Stimulated activated CD8-positive, alpha-beta memory T cell treated with anti-CD3 and anti-CD28 coated beads, Interleukin-7, amount 100 ng/mL, for 4 hours (primary cell): ENCODE data around the gene TMEM203.

Experiments
- DNase-seq, 2 donors: peaks; one replicate each; pipeline ENCODE4 v3.0.0-alpha.2; 2020; ENCODE audit warnings: low read depth in 2 of 2

The TMEM203 gene

DNA sequence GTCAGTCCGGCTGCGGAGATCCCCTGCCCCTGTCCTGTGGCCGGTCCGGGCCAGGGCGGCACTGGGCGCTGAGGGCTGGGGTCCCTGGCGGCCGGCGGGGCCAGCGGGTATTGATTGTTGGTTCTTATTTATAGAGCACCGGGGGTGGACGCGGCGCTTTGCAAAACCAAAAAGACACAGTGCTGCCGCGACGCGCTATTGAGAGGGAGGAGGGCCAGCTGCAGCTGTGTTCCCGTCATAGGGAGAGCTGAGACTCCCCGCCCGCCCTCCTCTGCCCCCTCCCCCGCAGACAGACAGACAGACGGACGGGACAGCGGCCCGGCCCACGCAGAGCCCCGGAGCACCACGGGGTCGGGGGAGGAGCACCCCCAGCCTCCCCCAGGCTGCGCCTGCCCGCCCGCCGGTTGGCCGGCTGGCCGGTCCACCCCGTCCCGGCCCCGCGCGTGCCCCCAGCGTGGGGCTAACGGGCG is 38.1 kb downstream of the TMEM203 start:
- no peak for DNase-seq

DNA sequence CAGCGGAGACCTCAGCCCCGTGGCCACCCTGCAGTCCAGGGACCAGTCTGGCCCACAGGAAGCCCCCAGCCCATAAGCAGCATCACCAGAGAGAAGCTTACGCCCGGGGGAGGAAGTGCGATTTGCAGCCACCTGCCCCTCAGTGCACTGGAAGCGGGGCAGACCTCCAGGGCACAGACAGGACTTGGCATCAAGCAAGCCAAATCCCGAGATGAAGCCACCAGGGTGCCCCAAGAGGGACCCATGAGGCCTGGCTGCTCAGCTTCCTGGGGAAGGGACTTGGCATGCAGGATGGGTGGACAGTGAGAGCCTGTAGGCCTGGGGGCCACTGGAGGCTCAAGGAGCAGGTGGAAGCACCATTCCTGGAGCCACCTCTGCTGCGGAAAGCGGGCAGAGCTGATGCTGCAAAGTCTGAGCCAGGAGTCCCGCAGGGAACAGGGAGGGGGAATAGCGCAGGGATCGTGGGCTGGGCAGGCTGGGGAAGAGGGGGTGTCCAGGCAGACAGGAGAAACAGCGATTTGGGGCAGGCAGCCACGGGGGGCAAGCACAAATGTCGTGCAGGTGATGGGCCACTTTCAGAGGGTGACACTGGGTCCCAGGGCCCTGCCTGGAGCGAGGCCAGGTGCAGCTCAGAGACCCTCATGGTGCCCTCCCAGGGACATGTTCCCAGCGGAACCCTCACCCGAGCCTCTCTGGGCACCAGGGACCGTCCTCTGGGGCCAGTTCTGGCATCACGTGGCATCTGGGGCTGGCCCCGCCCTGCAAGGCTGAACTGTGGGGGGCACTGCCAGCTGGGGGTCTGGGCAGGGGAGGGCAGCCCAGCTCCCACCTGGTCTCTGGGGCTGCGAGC is 38.8 kb downstream of the TMEM203 start:
- no peak for DNase-seq

- no peak for DNase-seq
Measured at GRCh38 chr9:137165250-137165836, 40.1 kb downstream of the TMEM203 start.

DNA sequence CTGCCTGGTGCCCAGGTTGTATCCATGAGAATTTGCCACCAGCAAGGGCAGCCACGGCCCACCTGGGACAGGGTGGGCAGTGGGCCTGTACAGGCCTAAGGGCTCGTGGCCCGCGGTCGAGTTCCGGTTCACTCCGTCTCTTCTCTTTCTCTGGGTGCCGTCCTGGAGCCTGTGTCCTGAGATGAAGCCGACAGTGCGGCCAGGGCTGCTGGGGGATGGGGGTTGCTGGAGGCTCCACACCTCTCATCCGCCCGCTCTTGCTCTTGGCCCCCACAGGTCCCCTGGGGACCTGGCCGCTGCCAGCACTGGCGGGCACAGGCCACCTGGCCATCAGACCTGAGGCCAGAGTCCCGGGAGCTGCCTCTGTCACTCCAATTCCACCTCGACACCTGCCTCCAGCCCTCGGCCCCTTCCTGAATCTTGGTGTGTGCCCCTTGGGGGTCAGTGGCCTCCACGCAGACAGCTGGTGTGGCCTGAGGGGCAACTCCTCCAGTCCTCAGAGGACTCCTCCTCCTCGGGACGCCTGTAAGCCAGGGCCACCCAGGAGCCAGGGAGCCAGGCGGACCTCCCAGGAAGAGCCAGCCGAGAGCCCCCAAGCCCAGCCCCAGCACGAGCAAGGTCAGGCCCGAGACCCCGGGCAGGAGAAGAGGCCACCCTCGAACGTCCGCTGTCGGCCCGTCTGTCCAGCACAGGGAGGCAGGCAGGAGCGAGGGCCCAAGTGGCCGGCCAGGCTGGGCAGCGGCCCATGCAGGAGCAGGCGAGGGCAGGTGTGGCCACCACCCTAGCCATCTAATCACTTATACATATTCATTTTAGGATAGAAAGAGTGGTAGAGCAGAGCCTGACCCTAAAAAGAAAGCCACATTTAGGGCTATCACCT is 40.8 kb downstream of the TMEM203 start:
- no peak for DNase-seq

GRCh38 chr9:137163805-137164204 is 41.6 kb downstream of the TMEM203 start:
- DNase-seq, result no peak

DNA sequence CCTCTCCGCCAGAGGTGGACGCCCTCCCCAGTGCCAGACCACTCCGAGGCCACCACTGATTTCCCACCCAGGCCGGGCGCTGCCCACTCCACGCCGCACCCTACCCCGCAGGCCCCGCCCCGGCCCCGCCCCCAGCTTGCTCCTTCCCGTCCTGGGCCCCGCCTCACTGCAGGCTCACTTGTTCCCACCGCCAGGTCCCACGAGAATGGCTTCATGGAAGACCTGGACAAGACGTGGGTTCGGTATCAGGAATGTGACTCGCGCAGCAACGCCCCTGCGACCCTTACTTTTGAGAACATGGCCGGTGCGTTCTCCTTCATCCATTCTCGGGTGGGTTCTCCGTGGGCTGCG is 42.1 kb downstream of the TMEM203 start:
- DNase-seq, result no peak

GRCh38 chr9:137162505-137163364 is 42.7 kb downstream of the TMEM203 start:
- no peak for DNase-seq

DNA sequence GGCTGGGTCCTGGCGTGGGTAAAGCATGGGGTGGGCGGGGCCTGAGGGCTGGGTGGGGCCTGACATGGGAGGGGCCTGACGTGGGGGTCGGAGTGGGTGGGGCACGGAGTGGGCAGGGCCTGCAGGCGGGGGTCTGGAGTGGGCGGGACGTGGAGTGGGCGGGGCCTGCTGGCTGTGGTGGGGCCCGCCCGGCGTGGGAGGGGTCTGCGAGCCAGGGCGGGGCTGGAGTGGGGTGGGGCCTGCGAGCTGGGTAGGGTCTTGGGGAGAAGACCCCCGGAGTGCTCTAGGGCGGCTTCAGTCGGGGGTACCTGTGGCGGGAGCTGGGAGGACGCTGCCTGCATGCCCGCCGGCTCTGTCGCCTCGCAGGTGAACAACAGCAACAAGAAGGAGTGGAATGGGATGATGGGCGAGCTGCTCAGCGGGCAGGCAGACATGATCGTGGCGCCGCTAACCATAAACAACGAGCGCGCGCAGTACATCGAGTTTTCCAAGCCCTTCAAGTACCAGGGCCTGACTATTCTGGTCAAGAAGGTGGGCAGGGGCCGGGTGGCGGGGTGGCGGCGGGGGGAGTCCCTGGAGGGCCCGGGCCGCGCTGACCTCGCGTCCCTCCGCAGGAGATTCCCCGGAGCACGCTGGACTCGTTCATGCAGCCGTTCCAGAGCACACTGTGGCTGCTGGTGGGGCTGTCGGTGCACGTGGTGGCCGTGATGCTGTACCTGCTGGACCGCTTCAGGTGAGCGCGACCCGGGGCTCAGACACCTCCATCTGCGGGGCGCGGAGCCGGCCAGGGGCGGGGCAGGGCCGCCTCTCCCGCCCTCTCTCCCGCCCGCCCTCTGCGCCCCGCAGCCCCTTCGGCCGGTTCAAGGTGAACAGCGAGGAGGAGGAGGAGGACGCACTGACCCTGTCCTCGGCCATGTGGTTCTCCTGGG is 43.6 kb downstream of the TMEM203 start:
- no peak for DNase-seq

- no peak for DNase-seq
Measured at GRCh38 chr9:137160716-137161557, 44.5 kb downstream of the TMEM203 start.

GRCh38 chr9:137160054-137160425 is 45.4 kb downstream of the TMEM203 start:
- no peak for DNase-seq

DNA sequence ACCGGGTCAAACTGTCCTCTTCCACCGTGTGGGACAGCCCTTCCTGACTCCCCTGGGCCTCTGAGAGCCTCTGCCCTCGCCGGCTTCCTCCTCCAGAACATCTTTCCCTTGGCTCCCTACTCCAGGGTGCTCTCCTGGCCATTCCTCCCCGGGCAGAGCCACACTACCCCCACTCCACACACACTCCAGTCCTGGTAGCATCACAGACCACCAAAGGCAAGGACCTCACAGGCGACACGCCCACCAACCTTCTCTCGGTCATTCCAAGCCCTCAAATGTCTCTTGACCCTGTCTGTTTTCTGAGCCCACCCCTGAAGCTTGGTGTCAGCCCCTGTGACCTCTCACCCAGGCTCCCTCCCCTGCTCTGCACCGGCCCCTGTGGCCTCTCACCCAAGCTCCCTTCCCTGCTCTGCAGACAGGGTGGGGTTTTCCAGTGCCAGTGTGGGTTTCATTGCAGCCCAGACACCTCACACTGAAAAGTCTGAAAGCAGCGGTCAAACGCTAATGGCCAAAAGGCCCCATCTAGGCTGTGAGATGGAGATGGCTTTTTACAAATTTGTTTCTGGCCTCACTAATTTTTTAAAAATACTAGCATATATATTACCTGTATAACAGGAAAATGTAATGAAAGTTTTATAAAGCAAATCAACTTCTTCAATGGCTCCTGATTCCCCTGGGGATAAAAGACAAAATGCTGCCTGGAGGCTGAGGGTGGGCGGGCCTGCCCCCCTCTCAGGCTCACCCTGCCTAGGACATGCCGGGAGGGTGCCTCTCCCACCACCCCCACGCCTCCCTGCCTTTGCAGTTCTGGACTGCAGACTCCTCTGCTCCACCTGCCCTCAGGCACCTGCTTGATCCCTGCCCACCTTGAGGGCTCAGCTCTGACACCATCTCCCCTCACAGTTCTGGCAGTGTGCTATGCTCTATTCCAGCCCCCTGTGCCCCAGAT is 46.1 kb downstream of the TMEM203 start:
- no peak for DNase-seq

- DNase-seq, result no peak
Measured at GRCh38 chr9:137158625-137159024, 46.8 kb downstream of the TMEM203 start.

DNA sequence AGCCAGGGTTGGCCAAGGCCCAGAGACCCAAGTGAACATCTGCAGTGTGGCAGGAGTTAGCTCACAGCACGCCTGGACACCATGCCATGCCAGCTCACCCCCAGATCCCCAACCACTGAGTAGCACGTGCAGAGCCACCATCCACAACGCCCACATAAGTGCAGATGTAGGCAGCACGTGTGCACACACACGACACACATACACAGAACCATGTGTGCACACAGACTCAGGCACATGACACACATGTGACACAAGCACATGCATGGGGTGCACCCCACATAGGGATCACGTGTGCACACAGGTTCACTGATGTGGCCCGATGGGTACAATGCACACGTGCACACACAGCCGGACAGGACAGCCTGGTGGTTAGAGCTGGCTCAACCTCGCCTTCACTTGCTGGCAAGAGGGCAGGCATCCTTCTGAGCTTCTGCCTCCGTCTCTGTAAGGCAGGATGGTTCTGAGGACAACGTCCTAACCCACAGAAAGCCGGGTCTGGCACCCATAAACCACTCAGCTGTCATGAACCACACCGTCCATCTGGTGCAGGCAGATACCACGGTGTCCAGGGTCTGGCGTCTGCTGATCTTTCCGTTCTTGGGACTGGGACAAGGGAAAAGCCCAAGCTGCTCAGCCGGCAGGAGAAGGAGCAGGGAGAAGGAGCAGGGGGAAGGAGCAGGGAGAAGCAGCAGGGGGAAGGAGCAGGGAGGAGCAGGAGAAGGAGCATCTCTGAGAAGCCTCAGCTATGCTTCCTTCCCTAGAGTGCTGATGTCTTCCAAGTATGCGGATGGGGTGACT is 47.6 kb downstream of the TMEM203 start:
- DNase-seq, result no peak

GRCh38 chr9:137156567-137157375 is 48.7 kb downstream of the TMEM203 start:
- peak; percentile 61 to 74 for DNase-seq
